ENCODE measurements around the gene PPP1R9B.

Gene PPP1R9B

DNA sequence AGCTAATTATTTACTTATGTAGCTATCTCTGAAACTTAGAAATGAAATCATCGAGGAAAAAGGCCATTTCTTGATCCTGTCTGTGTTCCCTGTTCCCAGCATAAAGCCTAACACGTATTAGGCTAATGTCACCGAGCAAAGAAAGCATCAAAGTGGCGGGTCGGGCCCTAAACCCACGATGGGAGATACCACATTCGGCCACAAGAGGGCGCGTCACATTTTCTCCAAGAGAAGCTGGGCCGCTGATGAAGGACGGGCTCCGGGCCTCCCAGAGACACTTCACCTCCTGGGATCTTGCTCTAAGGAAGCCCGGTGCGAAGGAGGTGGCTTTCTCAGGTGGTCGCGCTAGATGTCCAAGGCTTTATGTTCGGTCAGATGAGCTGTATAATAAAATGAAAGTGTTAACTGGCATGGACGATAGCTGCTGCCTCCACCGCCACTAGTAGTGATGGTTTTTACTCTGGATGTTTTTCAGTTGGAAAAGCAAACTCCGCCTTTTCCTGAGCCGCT is 56.2 kb downstream of the PPP1R9B start:
- DNase-seq (ENCODE audit: low read depth), result peak; percentile 87
- H3K4me3 ChIP-seq (ENCODE audit: low read length), result peak overlapping the region; percentile 88
- TF ChIP-seq, protein P1, sequence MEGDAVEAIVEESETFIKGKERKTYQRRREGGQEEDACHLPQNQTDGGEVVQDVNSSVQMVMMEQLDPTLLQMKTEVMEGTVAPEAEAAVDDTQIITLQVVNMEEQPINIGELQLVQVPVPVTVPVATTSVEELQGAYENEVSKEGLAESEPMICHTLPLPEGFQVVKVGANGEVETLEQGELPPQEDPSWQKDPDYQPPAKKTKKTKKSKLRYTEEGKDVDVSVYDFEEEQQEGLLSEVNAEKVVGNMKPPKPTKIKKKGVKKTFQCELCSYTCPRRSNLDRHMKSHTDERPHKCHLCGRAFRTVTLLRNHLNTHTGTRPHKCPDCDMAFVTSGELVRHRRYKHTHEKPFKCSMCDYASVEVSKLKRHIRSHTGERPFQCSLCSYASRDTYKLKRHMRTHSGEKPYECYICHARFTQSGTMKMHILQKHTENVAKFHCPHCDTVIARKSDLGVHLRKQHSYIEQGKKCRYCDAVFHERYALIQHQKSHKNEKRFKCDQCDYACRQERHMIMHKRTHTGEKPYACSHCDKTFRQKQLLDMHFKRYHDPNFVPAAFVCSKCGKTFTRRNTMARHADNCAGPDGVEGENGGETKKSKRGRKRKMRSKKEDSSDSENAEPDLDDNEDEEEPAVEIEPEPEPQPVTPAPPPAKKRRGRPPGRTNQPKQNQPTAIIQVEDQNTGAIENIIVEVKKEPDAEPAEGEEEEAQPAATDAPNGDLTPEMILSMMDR (IDR thresholded peaks at IDR 0.05; ENCODE audit: insufficient read depth, low read depth, low read length, missing control alignments), result peak; percentile 77

DNA sequence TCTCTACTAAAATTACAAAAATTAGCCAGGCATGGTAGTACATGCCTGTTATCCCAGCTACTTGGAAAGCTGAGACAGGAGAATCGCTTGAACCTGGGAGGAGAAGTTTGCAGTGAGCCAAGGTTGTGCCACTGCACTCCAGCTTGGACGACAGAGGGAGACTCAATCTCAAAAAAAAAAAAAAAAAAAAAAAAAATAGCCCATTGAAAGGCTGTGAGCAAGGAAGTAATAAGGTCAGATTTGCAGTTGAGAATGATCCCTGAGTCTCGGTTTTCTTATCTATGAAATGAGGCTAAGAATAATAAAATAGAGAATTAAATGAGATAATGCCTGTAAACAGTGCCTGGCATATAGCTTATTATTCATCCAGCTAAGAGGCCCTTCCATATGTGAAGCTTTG is 56.7 kb downstream of the PPP1R9B start:
- TF ChIP-seq, protein P1 (IDR thresholded peaks at IDR 0.05; ENCODE audit: insufficient read depth, low read depth, low read length, missing control alignments), result no peak
- H3K4me3 ChIP-seq (ENCODE audit: low read length), result no peak overlapping the region

GRCh38 chr17:50093246-50093645 is 57.2 kb downstream of the PPP1R9B start:
- TF ChIP-seq, protein P1 (IDR thresholded peaks at IDR 0.05; ENCODE audit: insufficient read depth, low read depth, low read length, missing control alignments), result no peak
- DNase-seq (ENCODE audit: low read depth), result peak; percentile 44
- H3K4me3 ChIP-seq (ENCODE audit: low read length), result no peak overlapping the region

More for the DNA sequence above, 56.7 kb downstream of the PPP1R9B start:
- DNase-seq (ENCODE audit: low read depth), result no peak

GRCh38 chr17:50091918-50092285 is 58.6 kb downstream of the PPP1R9B start:
- H3K4me3 ChIP-seq (ENCODE audit: low read length), result no peak overlapping the region
- TF ChIP-seq, protein P1 (IDR thresholded peaks at IDR 0.05; ENCODE audit: insufficient read depth, low read depth, low read length, missing control alignments), result no peak
- DNase-seq (ENCODE audit: low read depth), result no peak

DNA sequence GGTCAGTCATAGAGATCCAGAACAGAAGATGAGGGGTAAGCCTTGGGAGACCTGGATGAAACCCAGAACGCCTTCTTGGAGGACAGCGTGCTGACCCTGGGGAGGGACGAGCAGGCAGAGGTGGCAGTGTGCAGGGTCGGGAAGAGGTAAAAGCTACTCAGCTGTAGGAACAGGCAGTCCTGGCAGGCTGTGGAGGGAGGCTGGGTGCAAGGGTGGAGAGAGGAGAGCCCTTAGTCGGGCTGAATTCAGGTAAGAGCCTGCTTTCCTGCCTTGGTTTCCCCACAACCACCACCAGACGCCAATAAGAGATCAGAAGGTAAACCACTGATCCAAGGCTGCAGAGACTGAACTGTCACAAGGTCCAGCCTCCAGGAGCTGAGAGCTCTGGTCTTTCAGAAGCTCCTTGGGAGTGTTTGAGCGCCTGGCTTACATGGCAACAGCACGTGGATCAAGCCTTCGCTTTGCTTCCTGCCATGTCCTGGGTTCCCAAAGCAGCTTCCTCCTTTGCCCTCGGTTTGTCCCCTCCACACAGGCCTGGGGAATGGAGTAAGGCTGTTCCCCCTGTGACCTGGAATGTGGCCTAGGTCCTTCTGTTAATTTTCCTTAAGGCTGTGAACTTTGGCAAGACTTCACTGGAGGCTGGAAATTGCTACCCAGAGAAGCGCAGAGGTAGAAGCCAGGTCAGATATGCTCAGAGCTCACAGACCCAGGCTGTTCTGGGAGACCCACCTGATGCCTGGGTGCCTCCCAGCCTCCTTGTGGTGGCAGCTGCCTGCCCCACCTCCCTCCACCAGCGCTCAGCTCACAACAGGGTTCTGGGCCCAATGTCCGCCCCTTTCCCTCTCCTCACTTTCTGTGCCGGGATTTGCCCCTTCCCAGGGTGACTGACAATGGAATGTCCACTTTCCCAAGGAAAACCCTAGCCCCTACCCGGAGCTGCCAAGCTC is 59.2 kb downstream of the PPP1R9B start:
- no peak for DNase-seq (ENCODE audit: low read depth)
- H3K4me3 ChIP-seq (ENCODE audit: low read length), result no peak overlapping the region
- TF ChIP-seq, protein P1 (IDR thresholded peaks at IDR 0.05; ENCODE audit: insufficient read depth, low read depth, low read length, missing control alignments), result no peak

DNA sequence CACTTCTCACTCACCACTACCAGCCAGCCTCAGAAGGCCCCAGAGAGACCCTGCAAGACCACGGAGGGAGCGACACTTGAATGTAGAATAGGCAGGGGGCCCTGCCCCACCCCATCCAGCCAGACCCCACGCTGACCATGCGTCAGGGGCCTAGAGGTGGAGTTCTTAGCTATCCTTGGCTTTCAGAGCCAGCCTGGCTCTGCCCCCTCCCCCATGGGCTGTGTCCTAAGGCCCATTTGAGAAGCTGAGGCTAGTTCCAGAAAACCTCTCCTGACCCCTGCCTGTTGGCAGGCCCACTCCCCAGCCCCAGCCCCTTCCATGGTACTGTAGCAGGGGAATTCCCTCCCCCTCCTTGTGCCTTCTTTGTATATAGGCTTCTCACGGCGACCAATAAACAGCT is 60.4 kb downstream of the PPP1R9B start:
- H3K4me3 ChIP-seq (ENCODE audit: low read length), result no peak overlapping the region
- DNase-seq (ENCODE audit: low read depth), result no peak
- TF ChIP-seq, protein P1 (IDR thresholded peaks at IDR 0.05; ENCODE audit: insufficient read depth, low read depth, low read length, missing control alignments), result no peak

Data from epithelial cell of esophagus (primary cell).